KMS-11 (cell line): ENCODE results near the gene ZNF397.

ENCODE experiments used
- H2AFZ ChIP-seq: fragments of 200-600 bp; sonication (generic); 2 replicates; pipeline ENCODE4 v1.6.1; 2016; ENCODE audit warnings: antibody characterized with exemption, mixed run types, low read depth
- H3K27ac ChIP-seq: fragments of 200-600 bp; sonication (generic); 2 replicates; pipeline ENCODE4 v1.6.1; 2016; ENCODE audit warnings: mild to moderate bottlenecking, mixed run types
- H3K27me3 ChIP-seq: fragments of 200-600 bp; sonication (generic); 2 replicates; pipeline ENCODE4 v1.6.1; 2017; ENCODE audit warnings: mild to moderate bottlenecking, low read depth, mixed run types, moderate library complexity; ENCODE audit not compliant: insufficient read depth
- H3K36me3 ChIP-seq: fragments of 200-600 bp; sonication (generic); 2 replicates; pipeline ENCODE4 v1.6.1; 2017; ENCODE audit warnings: mild to moderate bottlenecking, mixed run types; ENCODE audit not compliant: insufficient read depth
- H3K4me1 ChIP-seq: fragments of 200-600 bp; sonication (generic); 2 replicates; pipeline ENCODE4 v1.6.1; 2016; ENCODE audit warnings: mild to moderate bottlenecking, low read depth, mixed run types; ENCODE audit not compliant: poor library complexity, severe bottlenecking
- H3K4me2 ChIP-seq: fragments of 200-600 bp; sonication (generic); 2 replicates; pipeline ENCODE4 v1.7.0; 2016; ENCODE audit warnings: mild to moderate bottlenecking, mixed run types
- H3K4me3 ChIP-seq: fragments of 200-600 bp; sonication (generic); IDR thresholded peaks from 2 replicates; pipeline ENCODE4 v1.6.1; 2017; ENCODE audit warnings: low read depth, low read length, mixed read lengths; ENCODE audit not compliant: insufficient read depth
- H3K79me2 ChIP-seq: fragments of 200-600 bp; sonication (generic); 2 replicates; pipeline ENCODE4 v1.6.1; 2016; ENCODE audit warnings: low read depth, mixed run types; ENCODE audit not compliant: insufficient read depth
- H3K9ac ChIP-seq: fragments of 200-600 bp; sonication (generic); 2 replicates; pipeline ENCODE4 v1.6.1; 2016; ENCODE audit warnings: mild to moderate bottlenecking, mixed run types
- H4K20me1 ChIP-seq: fragments of 200-600 bp; sonication (generic); 2 replicates; pipeline ENCODE4 v1.6.1; 2016; ENCODE audit warnings: mild to moderate bottlenecking, mixed run types; ENCODE audit not compliant: insufficient read depth
- CTCF ChIP-seq: fragments of 200-600 bp; sonication (generic); conservative IDR thresholded peaks from 2 replicates; pipeline ENCODE4 v1.6.1; 2017; ENCODE audit warnings: low read depth, mild to moderate bottlenecking, antibody characterized with exemption, low read length, moderate library complexity, mixed read lengths

The ZNF397 gene

GRCh38 chr18:35306588-35307250 is 65.9 kb downstream of the ZNF397 start:
- no peak for TF ChIP-seq CTCF
- H3K27me3 ChIP-seq = no peaks in the 10 kb centered on the region
- no peaks in the 10 kb centered on the region for H3K4me1 ChIP-seq
- H3K9ac ChIP-seq = no peak overlapping the region
- no peak overlapping the region for H2AFZ ChIP-seq
- no peaks in the 10 kb centered on the region; the same call in 1 of the 2 replicates for H3K36me3 ChIP-seq
- H3K4me2 ChIP-seq = no peak overlapping the region
- no peak overlapping the region for H3K4me3 ChIP-seq
- H4K20me1 ChIP-seq = no peaks in the 10 kb centered on the region
- no peaks in the 10 kb centered on the region for H3K79me2 ChIP-seq
- H3K27ac ChIP-seq = no peak overlapping the region
